CMK (cell line): ENCODE data around the gene ZNF524.
A peak's percentile ranks its signal among the peaks of the same experiment; 100 is the strongest.

Experiments
- DNase-seq: peaks from one replicate; pipeline ENCODE4 v3.0.0-alpha.2; 2010; ENCODE audit warnings: low read depth

ZNF524 gene

DNA sequence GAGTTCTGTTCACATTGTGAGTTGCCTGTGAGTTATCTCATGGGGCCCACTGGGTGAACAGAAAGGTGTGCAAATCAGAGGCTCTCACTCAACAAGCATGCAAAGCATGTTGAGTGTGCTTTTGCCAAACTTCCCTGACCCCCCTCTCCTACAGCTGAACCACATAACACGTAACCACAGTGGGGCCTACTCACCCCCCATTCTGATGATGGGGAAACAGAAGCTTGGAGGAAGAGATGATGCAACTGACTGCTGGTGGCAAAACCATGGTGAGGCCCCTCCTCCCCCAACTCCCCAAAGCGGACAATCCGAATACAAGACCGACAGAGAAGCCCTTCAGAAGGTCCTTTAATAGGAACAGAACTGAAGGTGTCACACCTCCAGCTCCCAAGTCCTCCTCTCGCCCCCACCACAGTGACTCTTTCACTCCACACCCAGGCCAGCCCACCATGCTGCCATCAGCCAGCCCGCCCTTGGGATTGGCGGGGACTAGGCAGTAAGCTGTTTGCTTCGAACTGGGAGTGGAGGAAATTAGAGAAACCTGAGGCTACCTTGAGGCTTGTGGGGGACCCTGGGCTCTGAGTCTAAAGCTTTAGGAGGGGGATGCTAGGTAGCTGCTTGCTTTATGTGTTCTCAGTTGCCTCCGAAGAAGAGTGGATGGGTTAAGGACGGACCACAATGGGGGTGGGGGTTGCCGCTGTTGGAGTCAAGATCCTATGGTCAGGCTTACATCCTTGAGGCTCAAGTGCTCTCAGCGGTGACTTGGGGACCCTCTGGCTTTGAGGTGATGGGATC, 20.5 kb downstream of the ZNF524 start:
- DNase-seq, result no peak

GRCh38 chr19:55621205-55621672, 21.2 kb downstream of the ZNF524 start:
- DNase-seq, result no peak

DNA sequence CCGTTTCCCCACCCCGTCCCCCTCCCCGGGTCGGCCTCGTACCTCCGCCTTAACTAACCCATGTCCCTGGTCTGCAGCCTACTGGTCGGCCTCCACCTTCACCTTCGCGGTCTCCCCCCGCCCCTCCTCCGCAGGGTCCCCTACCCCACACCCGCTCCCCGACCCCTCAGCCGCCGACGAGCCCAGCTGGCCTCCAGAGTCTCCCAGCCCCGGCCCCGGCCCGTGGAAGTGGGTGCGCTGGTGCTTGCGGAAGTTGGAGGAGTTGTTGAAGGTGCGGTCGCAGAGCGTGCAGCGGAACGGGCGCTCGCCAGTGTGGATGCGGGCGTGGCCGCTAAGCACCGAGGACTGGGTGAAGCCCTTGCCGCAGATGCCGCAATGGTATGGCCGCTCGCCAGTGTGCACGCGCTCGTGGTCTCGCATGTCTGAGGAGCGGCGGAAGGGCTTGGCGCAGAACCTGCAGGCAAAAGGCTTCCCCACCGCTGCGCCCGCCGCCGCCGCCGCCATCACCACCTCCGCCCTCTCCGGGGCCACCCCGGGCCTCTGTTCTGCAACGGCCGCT, 21.7 kb downstream of the ZNF524 start:
- no peak for DNase-seq

DNA sequence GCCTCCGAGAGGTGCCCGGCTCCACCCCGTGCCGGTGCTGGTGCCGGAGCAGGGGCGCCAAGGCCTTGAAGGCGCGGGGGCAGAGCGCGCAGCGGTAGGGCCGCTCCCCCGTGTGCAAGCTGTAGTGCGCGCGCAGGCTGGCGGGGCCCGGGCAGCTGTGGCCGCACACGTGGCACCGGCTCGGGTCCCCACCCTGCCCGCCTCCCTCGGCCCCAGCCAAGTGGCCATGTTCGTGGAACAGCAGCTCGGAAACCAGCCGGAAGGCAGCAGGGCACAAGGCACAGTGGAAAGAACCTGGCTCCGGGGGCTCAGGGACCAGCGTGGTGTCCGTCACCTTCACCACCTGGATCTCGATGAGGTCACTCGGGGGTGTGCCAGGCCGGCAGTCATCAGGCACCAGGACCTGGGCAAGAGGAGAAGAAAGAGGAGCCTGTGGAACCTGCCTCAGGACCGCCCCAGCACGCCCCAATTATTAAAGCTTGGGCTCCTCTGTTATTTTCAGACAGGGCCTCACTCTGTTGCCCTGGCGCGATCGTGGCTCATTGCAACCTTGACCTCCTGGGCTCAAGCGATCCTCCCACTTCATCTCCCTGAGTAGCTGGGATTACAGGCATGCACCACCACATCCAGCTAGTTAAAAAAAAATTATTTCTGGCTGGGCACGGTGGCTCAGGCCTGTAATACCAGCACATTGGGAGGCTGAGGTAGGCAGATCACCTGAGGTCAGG, 22.3 kb downstream of the ZNF524 start:
- no peak for DNase-seq

DNA sequence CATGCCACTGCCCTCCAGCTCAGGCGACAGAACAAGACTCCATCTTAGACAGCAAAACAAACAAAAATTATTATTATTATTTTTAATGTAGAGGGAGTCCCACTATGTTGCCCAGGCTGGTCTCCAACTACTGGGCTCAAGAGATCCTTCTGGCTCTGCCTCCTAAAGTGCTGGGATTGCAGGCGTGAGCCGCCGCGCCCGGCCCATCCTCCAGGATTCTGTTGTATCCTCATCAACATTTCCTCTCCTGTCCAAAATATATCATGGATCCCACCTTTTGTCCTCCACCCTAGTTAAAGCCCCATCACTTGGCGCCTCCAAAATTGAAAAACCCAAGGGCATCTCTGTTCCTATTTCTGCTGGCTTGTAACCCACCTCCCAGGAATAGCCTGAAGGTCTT, 23.0 kb downstream of the ZNF524 start:
- DNase-seq, result no peak

DNA sequence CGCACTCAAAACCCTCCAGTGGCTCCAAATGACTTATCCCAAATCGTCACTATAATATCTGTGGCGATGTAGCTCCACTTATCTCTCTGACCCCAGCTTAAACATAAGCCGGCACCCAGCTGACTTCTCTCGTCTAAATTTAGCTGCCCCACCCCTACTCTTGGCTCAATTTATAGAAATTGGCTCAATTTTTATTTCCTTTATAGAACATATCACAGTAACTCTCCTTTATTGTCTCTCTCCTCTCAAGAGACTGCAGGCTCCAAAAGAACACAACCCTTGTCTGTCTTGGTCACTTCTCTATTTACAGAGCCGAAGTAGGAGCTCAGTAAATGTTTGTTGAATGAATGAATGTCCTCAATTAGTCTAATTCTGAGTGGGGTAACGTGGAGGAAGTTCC, 23.5 kb downstream of the ZNF524 start:
- no peak for DNase-seq

GRCh38 chr19:55624109-55625003, 24.3 kb downstream of the ZNF524 start, which contains the start of gene ZNF784:
TSS of gene ZNF784 (minus strand) at chr19:55624566. CDS start at chr19:55624561, 5 bp downstream.
- peak; percentile 91 for DNase-seq

DNA sequence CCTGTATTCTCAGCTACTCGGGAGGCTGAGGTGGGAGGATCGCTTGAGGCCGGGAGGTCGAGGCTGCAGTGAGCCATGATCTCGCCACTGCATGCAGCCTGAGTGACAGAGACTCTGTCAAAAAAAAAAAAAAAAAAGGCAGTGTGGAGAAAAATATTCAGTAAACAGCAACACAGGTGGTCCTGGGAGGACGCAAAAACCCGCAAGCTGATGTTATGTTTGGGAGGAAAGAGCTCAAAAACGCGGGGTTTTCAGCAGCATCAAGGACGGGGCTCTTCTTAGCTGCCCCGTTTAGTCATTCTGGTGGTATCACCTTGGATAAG, 24.9 kb downstream of the ZNF524 start:
- DNase-seq, result no peak

DNA sequence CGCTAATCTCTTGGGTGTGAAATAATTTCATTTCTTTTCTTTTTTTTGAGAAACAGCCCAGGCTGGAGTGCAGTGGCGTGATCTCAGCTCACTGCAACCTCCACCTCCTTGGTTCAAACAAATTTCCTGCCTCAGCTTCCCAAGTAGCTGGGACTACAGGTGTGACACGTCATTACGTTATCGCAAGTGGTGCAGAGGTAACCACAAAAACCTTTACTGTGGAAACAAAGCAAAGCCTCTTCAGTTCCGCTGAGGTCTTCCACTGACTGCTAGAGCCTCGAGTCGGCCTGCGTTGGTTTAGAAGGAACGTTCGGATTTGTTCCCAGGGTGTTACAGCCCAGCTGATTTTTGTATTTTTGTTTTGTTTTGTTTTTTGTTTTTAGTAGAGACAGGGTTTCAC, 26.3 kb downstream of the ZNF524 start:
- no peak for DNase-seq

DNA sequence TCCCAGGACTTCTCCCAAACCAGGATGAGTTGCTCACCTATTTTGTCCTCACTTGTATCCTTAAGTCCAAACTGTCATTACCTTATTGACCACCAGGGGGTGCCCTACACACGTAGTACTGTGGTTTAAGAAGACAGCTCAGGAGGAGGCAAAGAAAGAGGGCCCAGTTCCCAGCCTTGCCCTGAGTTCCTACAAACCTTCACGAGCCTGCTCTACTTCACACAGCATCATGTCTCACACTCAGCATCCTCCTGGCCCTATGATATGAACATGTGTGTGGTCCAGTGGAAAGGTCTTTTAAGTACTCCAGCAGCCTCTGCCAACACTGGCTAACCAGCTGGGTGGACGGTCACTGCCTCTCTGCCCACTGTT, 32.4 kb downstream of the ZNF524 start:
- peak; percentile 98 for DNase-seq

DNA sequence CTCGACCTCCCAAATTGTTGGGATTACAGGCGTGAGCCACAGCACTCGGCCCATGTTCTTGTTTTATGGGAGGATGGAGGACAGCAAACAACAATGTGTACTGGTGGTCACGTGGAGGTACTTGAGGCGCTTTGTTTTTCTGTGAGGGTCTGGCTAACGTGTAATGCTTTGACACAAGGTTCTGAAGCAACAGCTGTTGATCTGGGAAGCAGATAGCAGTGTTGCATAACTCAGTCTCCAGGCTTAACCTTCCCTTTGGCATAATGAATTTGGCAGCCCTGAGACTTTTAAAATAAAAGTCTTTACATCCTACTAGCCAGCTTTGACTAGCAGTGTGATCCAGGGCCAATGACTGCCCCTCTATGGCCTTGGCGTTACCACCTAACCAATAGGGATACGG, 33.8 kb downstream of the ZNF524 start:
- no peak for DNase-seq

DNA sequence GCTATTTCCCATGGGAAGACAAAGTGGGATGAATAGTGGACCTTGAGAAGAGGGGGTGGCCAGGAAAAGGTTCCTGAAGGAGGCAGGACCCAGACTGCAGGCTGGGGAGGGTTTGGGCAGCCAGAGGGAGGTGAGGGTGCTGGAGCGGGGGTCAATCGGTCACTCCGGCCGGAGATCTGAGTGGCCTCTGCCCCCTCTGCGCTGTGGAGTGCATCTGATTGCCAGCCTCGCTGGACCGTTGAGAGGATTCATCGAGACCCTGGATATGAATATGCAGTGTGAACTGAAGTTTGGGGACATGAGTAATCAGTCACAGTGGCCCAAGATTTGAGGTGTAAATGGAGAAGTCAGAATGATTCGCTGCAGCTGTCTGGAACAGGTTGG, 35.2 kb downstream of the ZNF524 start:
- no peak for DNase-seq

DNA sequence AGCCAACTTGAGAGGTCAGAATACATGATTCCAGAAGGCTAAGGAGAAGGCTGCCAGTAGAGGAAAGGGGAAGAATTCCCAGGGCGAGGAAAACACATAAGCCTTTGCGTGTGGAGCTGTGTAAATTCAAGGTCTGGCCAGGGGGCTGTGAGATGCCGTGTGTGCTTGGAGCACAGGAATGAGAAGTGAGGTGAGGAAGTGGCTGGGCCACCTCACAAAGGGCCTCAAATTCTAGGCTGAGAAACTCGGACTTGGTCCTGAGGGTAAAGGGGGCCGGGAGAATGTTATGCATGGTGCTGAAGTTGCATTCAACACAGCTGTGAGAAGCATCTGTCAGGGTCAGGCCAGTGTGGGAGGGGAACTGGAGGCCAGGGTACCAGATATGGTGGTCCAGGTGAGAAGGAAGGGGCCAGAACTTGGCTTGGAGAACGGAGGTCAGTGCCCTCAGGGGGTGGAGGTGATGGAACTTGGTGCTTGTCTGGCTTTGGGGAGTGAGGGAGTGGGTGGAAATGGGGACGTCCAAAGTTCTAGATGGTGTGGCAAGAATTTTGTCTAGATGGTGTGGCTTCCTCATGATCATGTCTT, 35.9 kb downstream of the ZNF524 start:
- no peak for DNase-seq

DNA sequence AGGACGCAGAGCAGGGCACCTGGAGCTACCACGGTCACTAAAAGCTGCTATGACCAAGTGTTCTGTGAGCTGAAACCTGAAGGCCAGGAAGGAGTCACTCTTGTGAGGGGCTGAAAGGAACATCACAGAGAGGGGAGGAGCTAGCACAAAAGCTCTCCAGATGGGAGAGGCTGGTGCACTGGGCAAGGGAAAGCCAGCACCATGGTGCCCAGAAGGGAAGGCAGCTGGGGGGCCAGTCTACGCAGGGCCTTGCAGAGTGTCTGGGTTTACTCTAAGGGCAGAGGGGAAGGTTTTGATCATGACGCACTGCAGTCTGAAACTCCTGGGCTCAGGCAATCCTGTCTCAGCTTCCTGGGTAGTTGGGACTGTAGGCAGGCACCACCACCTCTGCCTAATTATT, 36.6 kb downstream of the ZNF524 start:
- no peak for DNase-seq

- DNase-seq, result no peak
These were observed 37.4 kb downstream of the ZNF524 start for GRCh38 chr19:55637534-55637933.

DNA sequence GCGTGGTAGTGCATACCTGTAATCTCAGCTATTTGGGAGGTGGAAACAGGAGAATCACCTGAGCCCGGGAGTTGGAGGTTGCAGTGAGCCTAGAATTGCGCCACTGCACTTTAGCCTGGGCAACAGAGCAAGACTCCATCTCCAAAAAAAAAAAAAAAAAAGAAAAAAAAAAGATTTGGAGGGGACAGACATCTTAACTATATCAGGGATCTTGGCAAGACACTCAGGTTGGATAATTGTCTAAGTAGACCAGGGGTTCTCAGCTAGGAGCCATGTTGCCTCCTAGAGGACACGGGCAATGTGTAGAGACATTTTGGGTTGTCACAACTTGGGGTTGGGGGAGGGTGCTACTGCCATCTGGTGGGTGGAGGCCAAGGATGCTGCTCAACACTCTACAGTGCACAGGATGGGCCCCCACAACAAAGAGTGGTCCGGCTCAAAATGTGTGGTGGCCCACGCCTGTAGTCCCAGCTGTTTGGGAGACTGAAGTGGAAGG, 38.8 kb downstream of the ZNF524 start:
- no peak for DNase-seq

- no peak for DNase-seq
These were observed 40.0 kb downstream of the ZNF524 start for GRCh38 chr19:55640043-55640576.

DNA sequence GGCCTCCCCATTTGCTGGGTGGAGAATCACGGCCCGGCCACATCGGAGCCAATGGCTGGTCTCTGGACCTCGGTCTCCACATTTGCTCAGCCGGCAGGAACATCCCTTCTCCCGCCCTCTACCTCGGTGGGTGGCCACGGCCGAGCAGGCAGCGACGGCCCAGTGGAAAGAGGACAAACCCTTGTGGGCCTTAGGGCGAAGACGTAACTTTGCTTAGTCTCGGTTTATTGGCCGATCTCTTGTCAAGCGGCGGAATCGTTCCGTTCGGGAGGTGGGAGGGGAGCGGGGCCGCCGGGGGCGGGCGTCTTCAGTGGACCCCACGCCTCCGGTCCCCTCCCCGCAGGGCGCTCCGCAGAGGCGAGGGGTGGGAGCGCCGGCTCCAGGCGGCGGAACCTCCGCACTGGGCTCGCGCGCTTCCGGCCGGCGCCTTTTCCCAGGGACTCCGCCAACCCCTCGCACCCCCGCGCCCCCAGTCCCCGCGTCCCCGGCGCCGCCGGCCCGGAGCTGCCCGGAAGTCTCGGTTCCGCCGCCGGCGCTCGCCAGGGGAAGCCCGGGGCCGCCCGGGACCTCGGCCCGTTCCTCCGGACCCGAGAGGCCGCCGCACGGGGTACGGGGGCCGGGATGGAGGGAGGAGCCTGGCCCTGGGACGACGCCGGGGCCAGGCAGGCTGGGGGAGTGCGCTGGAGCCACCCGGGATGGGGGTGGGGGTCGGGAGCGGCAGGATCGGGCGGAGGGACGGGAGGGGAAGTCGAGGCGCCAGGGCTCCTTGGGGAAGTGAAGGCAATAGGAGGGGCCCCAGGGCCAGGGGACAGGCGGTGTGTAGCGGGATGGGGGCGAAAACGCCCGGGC, 40.7 kb downstream of the ZNF524 start, which contains the start of gene ZNF580:
TSS of gene ZNF580 (plus strand) at position 426 of the 849 bp plus-strand sequence. CDS start 1,507 bp downstream, outside the sequence.
- peak; percentile 67 for DNase-seq

GRCh38 chr19:55641426-55642152, 41.5 kb downstream of the ZNF524 start:
- DNase-seq, result no peak
